Measurements from ENCODE around the gene ZSCAN5C.
"Not testable (repeated sequence)": the region's sequence is repeated elsewhere in the genome, so short reads cannot be mapped to it uniquely, and the experiment has no call there.

Gene ZSCAN5C

GRCh38 chr19:56201973-56202372 lies at the start of gene ZSCAN5C:
Gene ZSCAN5C, plus strand, starts transcription at chr19:56202273. Its CDS starts 3,641 bp downstream, at chr19:56205914.
- DNase-seq (ENCODE audit: low spot score) = no peak

- DNase-seq (ENCODE audit: low spot score) = no peak
These were observed 49.4 kb upstream of the ZSCAN5C start for GRCh38 chr19:56152644-56153043.

GRCh38 chr19:56153507-56153906 lies 48.6 kb upstream of the ZSCAN5C start:
- no peak for DNase-seq (ENCODE audit: low spot score)

- no peak for DNase-seq (ENCODE audit: low spot score)
These were observed 46.9 kb upstream of the ZSCAN5C start for GRCh38 chr19:56155124-56155687.

- no peak for DNase-seq (ENCODE audit: low spot score)
These were observed 45.3 kb upstream of the ZSCAN5C start for GRCh38 chr19:56156768-56157167.

GRCh38 chr19:56158170-56158757 lies 43.8 kb upstream of the ZSCAN5C start:
- DNase-seq (ENCODE audit: low spot score) = no peak

GRCh38 chr19:56159009-56159559 lies 43.0 kb upstream of the ZSCAN5C start:
- DNase-seq (ENCODE audit: low spot score) = no peak

GRCh38 chr19:56159622-56160271 lies 42.3 kb upstream of the ZSCAN5C start:
- DNase-seq (ENCODE audit: low spot score) = no peak

- no peak for DNase-seq (ENCODE audit: low spot score)
These were observed 40.5 kb upstream of the ZSCAN5C start for GRCh38 chr19:56161534-56161933.

GRCh38 chr19:56162258-56162657 lies 39.8 kb upstream of the ZSCAN5C start:
- no peak for DNase-seq (ENCODE audit: low spot score)

- DNase-seq (ENCODE audit: low spot score) = no peak
These were observed 39.0 kb upstream of the ZSCAN5C start for GRCh38 chr19:56163097-56163496.

GRCh38 chr19:56167064-56167578 lies 35.0 kb upstream of the ZSCAN5C start:
- no peak for DNase-seq (ENCODE audit: low spot score)

- DNase-seq (ENCODE audit: low spot score) = no peak
These were observed 31.8 kb upstream of the ZSCAN5C start for GRCh38 chr19:56170261-56170660.

GRCh38 chr19:56174086-56174485 lies 28.0 kb upstream of the ZSCAN5C start:
- no peak for DNase-seq (ENCODE audit: low spot score)

- DNase-seq (ENCODE audit: low spot score) = no peak
These were observed 27.5 kb upstream of the ZSCAN5C start for GRCh38 chr19:56174550-56174949.

- not testable (repeated sequence) for DNase-seq (ENCODE audit: low spot score)
These were observed 26.2 kb upstream of the ZSCAN5C start, which contains the start of gene GALP for GRCh38 chr19:56175861-56176307. Gene GALP, plus strand, starts transcription at chr19:56176008. Its CDS starts 1,101 bp downstream, at chr19:56177109.

GRCh38 chr19:56176310-56176709 lies 25.8 kb upstream of the ZSCAN5C start:
- not testable (repeated sequence) for DNase-seq (ENCODE audit: low spot score)

- no peak for DNase-seq (ENCODE audit: low spot score)
These were observed 25.2 kb upstream of the ZSCAN5C start for GRCh38 chr19:56176881-56177280.

- DNase-seq (ENCODE audit: low spot score) = no peak
These were observed 24.4 kb upstream of the ZSCAN5C start for GRCh38 chr19:56177564-56178243.

- DNase-seq (ENCODE audit: low spot score) = no peak
These were observed 12.3 kb upstream of the ZSCAN5C start for GRCh38 chr19:56189785-56190184.

- no peak for DNase-seq (ENCODE audit: low spot score)
These were observed 11.0 kb upstream of the ZSCAN5C start for GRCh38 chr19:56191115-56191514.

GRCh38 chr19:56191711-56192110 lies 10.4 kb upstream of the ZSCAN5C start:
- no peak for DNase-seq (ENCODE audit: low spot score)

Measured in hematopoietic multipotent progenitor cell treated with erythropoietin and hydrocortisone succinate and interleukin-3 and kit ligand, for 15 days (in vitro differentiated cells).